Keratinocyte (primary cell): ENCODE results near the gene CHRDL1. TPM values are rescaled to one million over a fixed set of nuclear protein-coding genes. Genes with fewer than 3 reads are reported as not detected.

Source experiments
- DNase-seq: peaks from one replicate; pipeline ENCODE4 v3.0.0-alpha.2; 2011; ENCODE audit warnings: low read depth, missing footprints, low spot score
- FAIRE-seq: peaks from 2 replicates; lab custom pipeline; 2011; peaks lifted over from hg19 to GRCh38; lab: Jason Lieb, UNC
- H2AFZ ChIP-seq: 2 replicates; pipeline ENCODE4 v1.6.0; 2012; ENCODE audit warnings: low read length, control low read depth, inconsistent platforms; ENCODE audit not compliant: control insufficient read depth
- H3K27ac ChIP-seq: 2 replicates; pipeline ENCODE4 v1.5.1; 2011; ENCODE audit warnings: low read length; ENCODE audit not compliant: control insufficient read depth, insufficient read depth
- H3K27me3 ChIP-seq: 3 replicates; pipeline ENCODE4 v1.6.0; 2011; ENCODE audit warnings: low read length; ENCODE audit not compliant: control insufficient read depth, insufficient read depth; ENCODE audit errors: extremely low read depth
- H3K36me3 ChIP-seq, 2 experiments: 2 replicates in 1 of 2; 3 replicates in 1 of 2; pipeline ENCODE4 v1.5.1; 2011; ENCODE audit warnings: low read length in 2 of 2, mild to moderate bottlenecking in 1 of 2; ENCODE audit not compliant: control insufficient read depth in 2 of 2, insufficient read depth in 2 of 2; ENCODE audit errors: extremely low read depth in 1 of 2
- H3K4me1 ChIP-seq: 3 replicates; pipeline ENCODE4 v1.5.1; 2011; ENCODE audit warnings: low read length; ENCODE audit not compliant: control insufficient read depth, insufficient read depth; ENCODE audit errors: extremely low read depth
- H3K4me2 ChIP-seq: 3 replicates; pipeline ENCODE4 v1.6.0; 2011; ENCODE audit warnings: low read depth, low read length; ENCODE audit not compliant: control insufficient read depth, insufficient read depth; ENCODE audit errors: extremely low read depth
- H3K4me3 ChIP-seq, 3 experiments: fragments of 200-600 bp in 1 of 3; sonication (generic) in 1 of 3; 2 replicates in 2 of 3; 3 replicates in 1 of 3; pipeline ENCODE4 v1.5.1; 2011 to 2016; ENCODE audit warnings: low read length in 3 of 3, mild to moderate bottlenecking in 3 of 3, control low read depth in 2 of 3, inconsistent platforms in 1 of 3, low read depth in 1 of 3, mixed read lengths in 1 of 3, mixed run types in 1 of 3, moderate library complexity in 1 of 3; ENCODE audit not compliant: control insufficient read depth in 2 of 3, insufficient read depth in 2 of 3; ENCODE audit errors: extremely low read depth in 1 of 3
- H3K79me2 ChIP-seq: 2 replicates; pipeline ENCODE4 v1.6.0; 2012; ENCODE audit warnings: low read length; ENCODE audit not compliant: control insufficient read depth, insufficient read depth
- H3K9ac ChIP-seq: 3 replicates; pipeline ENCODE4 v1.6.0; 2011; ENCODE audit warnings: low read length; ENCODE audit not compliant: control insufficient read depth, insufficient read depth; ENCODE audit errors: extremely low read depth
- H3K9me1 ChIP-seq: 3 replicates; pipeline ENCODE4 v1.6.0; 2011; ENCODE audit warnings: low read length; ENCODE audit not compliant: control insufficient read depth, insufficient read depth; ENCODE audit errors: extremely low read depth
- H3K9me3 ChIP-seq: 2 replicates; pipeline ENCODE4 v1.5.1; 2012; ENCODE audit warnings: low read depth, low read length; ENCODE audit not compliant: control insufficient read depth
- H4K20me1 ChIP-seq: 3 replicates; pipeline ENCODE4 v1.6.0; 2011; ENCODE audit warnings: low read length; ENCODE audit not compliant: control insufficient read depth, insufficient read depth; ENCODE audit errors: extremely low read depth
- EZH2 ChIP-seq: IDR thresholded peaks from one replicate; pipeline ENCODE4 v1.6.1; 2012; ENCODE audit warnings: inconsistent platforms, mild to moderate bottlenecking, low read length, moderate library complexity
- dilution Hi-C: fragments of 300-500 bp; cut with MboI; formaldehyde crosslinking; loops from one replicate; pipeline ENCODE4 v1.7.0; 2020; ENCODE audit warnings: low sequenced_read_pairs; ENCODE audit not compliant: extremely low pct_ligation_motif_present
- polyA plus RNA-seq, 5 experiments: library from polyadenylated mRNA; depleted of rRNA in 3 of 5; stranded (reverse) in 3 of 5; stranded (forward) in 1 of 5; unstranded in 1 of 5; fragments of >200 nt; gene quantifications; 1 replicate in 1 of 5; 2 replicates in 3 of 5; 3 replicates in 1 of 5; pipeline versions ENCODE4 v1.2.1 to v1.2.3, GENCODE V29; 2011 to 2012; ENCODE audit warnings: missing spikeins in 2 of 5, low read depth in 1 of 5, low replicate concordance in 1 of 5
- TF ChIP-seq, protein P1 (sequence below), 3 experiments: IDR thresholded peaks in 1 of 3; conservative IDR thresholded peaks in 1 of 3; optimal IDR thresholded peaks in 1 of 3; 2 replicates in 2 of 3; 3 replicates in 1 of 3; pipeline versions ENCODE3 to v1.5.1; 2011; ENCODE audit warnings: low read length in 3 of 3, mild to moderate bottlenecking in 3 of 3, moderate library complexity in 2 of 3, control low read depth in 1 of 3, inconsistent platforms in 1 of 3; ENCODE audit not compliant: insufficient read depth in 2 of 3; ENCODE audit errors: extremely low read depth in 1 of 3

Gene CHRDL1
- polyA plus RNA-seq, 1 donor (not counting 4 experiments of a cell fraction or from before 2014, with no cell fraction given) = not detected

DNA sequence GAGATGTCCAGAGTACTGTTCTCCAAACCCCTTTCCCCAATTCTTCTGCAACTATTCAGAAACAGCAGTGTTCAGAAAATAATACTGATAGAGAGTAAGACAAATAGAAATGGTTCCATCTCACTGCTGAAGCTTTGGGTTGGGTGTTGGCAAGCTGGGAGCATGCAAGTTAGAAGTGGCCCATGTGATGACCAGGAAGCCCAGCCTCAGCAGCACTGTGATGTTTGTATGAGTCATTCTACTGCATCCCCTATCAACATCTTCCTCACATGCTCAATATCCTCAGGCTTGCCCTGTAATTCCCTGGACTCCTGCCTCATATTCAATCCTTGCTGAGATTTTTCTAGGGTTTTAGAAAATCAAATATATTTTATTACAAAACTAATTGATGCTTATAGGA, 96.5 kb downstream of the CHRDL1 start:
- no peaks in the 10 kb centered on the region for H3K9me1 ChIP-seq
- no peaks in the 10 kb centered on the region for H3K9me3 ChIP-seq
- TF ChIP-seq EZH2 = no peak
- TF ChIP-seq, protein P1, sequence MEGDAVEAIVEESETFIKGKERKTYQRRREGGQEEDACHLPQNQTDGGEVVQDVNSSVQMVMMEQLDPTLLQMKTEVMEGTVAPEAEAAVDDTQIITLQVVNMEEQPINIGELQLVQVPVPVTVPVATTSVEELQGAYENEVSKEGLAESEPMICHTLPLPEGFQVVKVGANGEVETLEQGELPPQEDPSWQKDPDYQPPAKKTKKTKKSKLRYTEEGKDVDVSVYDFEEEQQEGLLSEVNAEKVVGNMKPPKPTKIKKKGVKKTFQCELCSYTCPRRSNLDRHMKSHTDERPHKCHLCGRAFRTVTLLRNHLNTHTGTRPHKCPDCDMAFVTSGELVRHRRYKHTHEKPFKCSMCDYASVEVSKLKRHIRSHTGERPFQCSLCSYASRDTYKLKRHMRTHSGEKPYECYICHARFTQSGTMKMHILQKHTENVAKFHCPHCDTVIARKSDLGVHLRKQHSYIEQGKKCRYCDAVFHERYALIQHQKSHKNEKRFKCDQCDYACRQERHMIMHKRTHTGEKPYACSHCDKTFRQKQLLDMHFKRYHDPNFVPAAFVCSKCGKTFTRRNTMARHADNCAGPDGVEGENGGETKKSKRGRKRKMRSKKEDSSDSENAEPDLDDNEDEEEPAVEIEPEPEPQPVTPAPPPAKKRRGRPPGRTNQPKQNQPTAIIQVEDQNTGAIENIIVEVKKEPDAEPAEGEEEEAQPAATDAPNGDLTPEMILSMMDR (optimal IDR thresholded peaks at IDR 0.05 in 1 of 3, IDR thresholded peaks at IDR 0.05 in 1 of 3, conservative IDR thresholded peaks at IDR 0.05 in 1 of 3; ENCODE audit: extremely low read depth in 1 of 3, insufficient read depth in 2 of 3, low read length in 3 of 3) = no peak
- H3K27ac ChIP-seq = no peak overlapping the region
- no peak for DNase-seq
- H3K79me2 ChIP-seq = no peaks in the 10 kb centered on the region
- no peak overlapping the region for H3K4me2 ChIP-seq
- no peaks in the 10 kb centered on the region for H3K36me3 ChIP-seq
- FAIRE-seq = no peak
- no peaks in the 10 kb centered on the region for H4K20me1 ChIP-seq
- no peak overlapping the region for H3K9ac ChIP-seq
- H2AFZ ChIP-seq = no peak overlapping the region
- H3K27me3 ChIP-seq = no peaks in the 10 kb centered on the region
- H3K4me3 ChIP-seq = no peak overlapping the region
- dilution Hi-C loops = no loop called here
- H3K4me1 ChIP-seq = no peaks in the 10 kb centered on the region

DNA sequence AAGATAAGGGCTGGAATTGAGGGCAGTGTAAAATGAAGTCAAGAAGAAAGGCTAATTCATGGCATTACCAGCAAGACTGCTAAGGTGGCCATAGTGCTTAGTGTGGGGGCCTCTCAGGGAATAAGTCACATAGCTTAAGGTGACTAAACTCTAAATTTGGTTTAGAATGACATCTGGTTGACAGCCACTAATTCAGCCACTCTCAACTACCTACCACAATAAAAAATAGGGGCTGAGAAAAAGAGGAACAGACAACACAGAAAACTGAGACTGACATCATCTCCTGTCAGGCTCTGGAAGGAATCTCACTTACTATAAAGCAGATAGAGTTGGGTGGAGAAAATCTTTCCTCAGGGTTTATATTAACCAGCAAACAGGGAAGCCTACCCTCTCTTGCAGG, 96.9 kb downstream of the CHRDL1 start:
- no peaks in the 10 kb centered on the region for H3K4me1 ChIP-seq
- no peak overlapping the region for H3K27ac ChIP-seq
- H3K36me3 ChIP-seq = no peaks in the 10 kb centered on the region
- DNase-seq (no peak), FAIRE-seq (no peak)
- H3K9me3 ChIP-seq = no peaks in the 10 kb centered on the region
- H3K27me3 ChIP-seq = no peaks in the 10 kb centered on the region
- no peak overlapping the region for H3K4me2 ChIP-seq
- H4K20me1 ChIP-seq = no peaks in the 10 kb centered on the region
- no peaks in the 10 kb centered on the region for H3K79me2 ChIP-seq
- H3K4me3 ChIP-seq = no peak overlapping the region
- dilution Hi-C loops = no loop called here
- H3K9me1 ChIP-seq = no peaks in the 10 kb centered on the region
- no peak overlapping the region for H3K9ac ChIP-seq
- TF ChIP-seq, protein P1 (optimal IDR thresholded peaks at IDR 0.05 in 1 of 3, IDR thresholded peaks at IDR 0.05 in 1 of 3, conservative IDR thresholded peaks at IDR 0.05 in 1 of 3; ENCODE audit: extremely low read depth in 1 of 3, insufficient read depth in 2 of 3, low read length in 3 of 3) = no peak
- TF ChIP-seq EZH2 = no peak
- H2AFZ ChIP-seq = no peak overlapping the region
